A549 (cell line): Measurements from ENCODE around the gene APOBEC3H.

Experiments used
- CHD2 ChIP-seq: fragments of 150-350 bp; IDR thresholded peaks from 2 replicates; pipeline ENCODE4 v1.6.1; 2014; ENCODE audit warnings: low read length; ENCODE audit not compliant: partially characterized antibody
- CTCF ChIP-seq: fragments of >200 bp; sonication (Bioruptor Twin); formaldehyde crosslinking; IDR thresholded peaks from 3 replicates; pipeline ENCODE4 v1.5.1; 2016
- EP300 ChIP-seq, 2 experiments: fragments of >200 bp; sonication (Bioruptor Twin); formaldehyde crosslinking; IDR thresholded peaks; 2 replicates in 1 of 2; 3 replicates in 1 of 2; pipeline ENCODE4 v1.6.1; 2016 to 2017
- KDM5A ChIP-seq: fragments of 200-600 bp; sonication (generic); IDR thresholded peaks from 2 replicates; pipeline ENCODE4 v1.6.1; 2016; ENCODE audit warnings: antibody characterized with exemption, mild to moderate bottlenecking
- MYC ChIP-seq: IDR thresholded peaks from 2 replicates; pipeline ENCODE4 v1.6.1; 2012; ENCODE audit warnings: mild to moderate bottlenecking, inconsistent platforms, low read length, improper control_type of control experiment, borderline replicate concordance
- POLR2A ChIP-seq: IDR thresholded peaks from 2 replicates; pipeline ENCODE4 v1.6.1; 2012; ENCODE audit warnings: mild to moderate bottlenecking, low read length
- POLR2AphosphoS2 ChIP-seq: conservative IDR thresholded peaks from 2 replicates; pipeline ENCODE4 v1.6.1; 2012; ENCODE audit warnings: low read length, improper control_type of control experiment, inconsistent platforms
- RARB ChIP-seq: fragments of 250-450 bp; sonication (Bioruptor Pico); IDR thresholded peaks from 2 replicates; pipeline ENCODE4 v1.8.0; 2021; ENCODE audit warnings: mild to moderate bottlenecking, moderate library complexity
- RFX5 ChIP-seq: fragments of 450-650 bp; IDR thresholded peaks from 2 replicates; pipeline ENCODE4 v1.7.1; 2014; ENCODE audit warnings: antibody characterized with exemption, mild to moderate bottlenecking, moderate library complexity
- SREBF2 ChIP-seq: fragments of 450-650 bp; IDR thresholded peaks from 2 replicates; pipeline ENCODE4 v1.6.1; 2014; ENCODE audit warnings: mild to moderate bottlenecking, moderate library complexity
- TF ChIP-seq, protein P1 (sequence below): IDR thresholded peaks from 2 replicates; pipeline ENCODE4 v1.6.1; 2012

- no peak for TF ChIP-seq SREBF2
- TF ChIP-seq CTCF = no peak
- no peak for TF ChIP-seq POLR2A
- TF ChIP-seq, protein P1, sequence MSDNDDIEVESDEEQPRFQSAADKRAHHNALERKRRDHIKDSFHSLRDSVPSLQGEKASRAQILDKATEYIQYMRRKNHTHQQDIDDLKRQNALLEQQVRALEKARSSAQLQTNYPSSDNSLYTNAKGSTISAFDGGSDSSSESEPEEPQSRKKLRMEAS = no peak
- TF ChIP-seq RFX5 = no peak
- no peak for TF ChIP-seq KDM5A
- no peak for TF ChIP-seq CHD2
- no peak for TF ChIP-seq POLR2AphosphoS2
- TF ChIP-seq EP300 (IDR thresholded peaks at IDR 0.05) = no peak
- no peak for TF ChIP-seq RARB (CRISPR knock-in tag)
- TF ChIP-seq MYC = no peak
Measured at GRCh38 chr22:39114112-39114511, 17.1 kb downstream of the APOBEC3H start.
